Measurements from ENCODE around the gene CCDC110.

Gene CCDC110

DNA sequence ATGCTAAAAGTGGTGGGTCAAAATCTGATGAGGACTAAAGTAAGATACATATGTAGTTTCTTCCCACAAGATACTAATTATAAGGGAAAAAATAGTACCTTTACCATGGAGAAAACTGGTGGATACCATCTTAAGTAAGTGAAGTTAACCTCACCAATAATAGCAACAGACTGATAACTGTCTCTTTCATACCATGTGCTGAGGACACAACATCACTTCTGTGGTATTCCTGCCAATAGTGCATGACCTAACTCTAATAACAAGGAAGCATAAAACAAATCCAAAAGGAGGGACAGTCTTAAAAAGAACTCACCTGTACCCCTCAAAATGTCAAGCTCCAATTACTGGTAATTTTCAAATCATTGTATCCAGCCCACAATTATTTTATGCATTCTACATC lies 54.6 kb downstream of the CCDC110 start:
- no peak for DNase-seq
- H3K36me3 Mint-ChIP-seq (ENCODE audit: low read depth) = peaks cover 83% of the 10 kb centered on the region
- H3K4me3 Mint-ChIP-seq = no peak overlapping the region
- H3K27me3 Mint-ChIP-seq = no peaks in the 10 kb centered on the region
- no peak overlapping the region for H3K27ac Mint-ChIP-seq
- H3K4me1 Mint-ChIP-seq (ENCODE audit: low read depth) = peaks cover 15% of the 10 kb centered on the region
- no peaks in the 10 kb centered on the region for H3K9me3 Mint-ChIP-seq

DNA sequence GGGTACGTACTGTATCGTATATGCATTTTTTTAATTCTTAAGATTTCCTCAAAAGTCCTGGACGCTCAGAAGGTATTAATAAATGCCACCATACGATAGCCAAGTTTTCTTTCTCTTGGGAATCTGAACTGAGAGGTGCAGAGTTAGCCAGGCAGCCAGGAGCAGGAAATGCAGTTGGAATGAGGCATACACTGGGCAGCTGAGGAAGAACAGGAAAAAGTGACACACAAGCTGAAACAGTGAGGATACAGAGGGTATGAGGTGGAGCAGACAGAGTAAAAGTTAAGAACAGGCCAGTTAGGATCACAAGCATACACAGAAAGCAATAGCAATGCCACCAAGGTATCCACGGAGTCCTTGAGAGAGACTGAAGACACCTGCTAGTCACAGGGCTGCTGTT lies 59.1 kb downstream of the CCDC110 start:
- Mint-ChIP-seq H3K36me3 (ENCODE audit: low read depth) (peaks cover 74% of the 10 kb centered on the region), H3K27ac (no peak overlapping the region)
- DNase-seq = no peak

DNA sequence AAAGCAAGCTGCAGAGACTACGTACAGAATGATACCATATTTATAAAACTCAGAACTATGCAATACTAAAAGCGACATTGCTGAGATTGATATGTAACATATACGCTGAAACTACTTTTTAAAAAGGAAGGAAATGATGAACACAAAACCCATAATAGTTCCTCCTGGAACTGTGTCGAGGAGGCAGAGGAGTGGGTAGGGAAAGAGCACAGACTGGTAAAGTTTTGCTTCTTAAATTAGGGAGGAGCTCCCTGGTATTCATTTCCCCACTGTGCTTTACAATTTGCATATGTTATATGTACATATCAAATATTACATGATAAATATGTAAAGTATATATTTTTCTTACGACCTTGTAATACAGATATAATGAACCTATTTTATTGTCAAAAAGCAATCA lies 59.7 kb downstream of the CCDC110 start:
- Mint-ChIP-seq H3K27me3 (no peaks in the 10 kb centered on the region), H3K9me3 (no peaks in the 10 kb centered on the region), H3K36me3 (ENCODE audit: low read depth) (peaks cover 68% of the 10 kb centered on the region), H3K4me3 (no peak overlapping the region), H3K27ac (no peak overlapping the region), H3K4me1 (ENCODE audit: low read depth) (no peaks in the 10 kb centered on the region)
- no peak for DNase-seq

More for the DNA sequence above, 59.1 kb downstream of the CCDC110 start:
- H3K4me1 Mint-ChIP-seq (ENCODE audit: low read depth) = no peaks in the 10 kb centered on the region
- H3K4me3 Mint-ChIP-seq = no peak overlapping the region
- no peaks in the 10 kb centered on the region for H3K9me3 Mint-ChIP-seq
- H3K27me3 Mint-ChIP-seq = no peaks in the 10 kb centered on the region

DNA sequence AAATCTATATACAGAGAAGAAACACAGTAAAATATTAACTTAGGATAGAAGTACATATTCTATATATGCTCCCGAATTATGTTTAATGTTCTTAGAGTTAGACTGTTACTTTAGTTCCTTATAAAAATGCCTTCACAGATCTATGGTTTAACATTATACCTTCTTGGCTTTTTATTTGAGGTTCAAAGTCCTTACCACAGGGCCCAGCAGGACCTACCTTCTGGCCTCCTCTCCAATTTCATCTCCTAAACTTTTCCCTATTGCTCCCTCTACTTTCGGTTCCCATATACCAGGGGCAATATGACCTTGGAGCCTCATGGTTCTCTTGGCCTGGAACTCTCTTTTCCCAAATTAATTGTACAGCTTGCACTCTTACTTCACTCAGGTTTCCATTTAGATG lies 63.1 kb downstream of the CCDC110 start:
- H3K4me3 Mint-ChIP-seq = no peak overlapping the region
- peaks cover 11% of the 10 kb centered on the region for H3K4me1 Mint-ChIP-seq (ENCODE audit: low read depth)
- no peak for DNase-seq
- no peaks in the 10 kb centered on the region for H3K27me3 Mint-ChIP-seq
- no peak overlapping the region for H3K27ac Mint-ChIP-seq
- no peaks in the 10 kb centered on the region for H3K9me3 Mint-ChIP-seq
- peaks cover 72% of the 10 kb centered on the region for H3K36me3 Mint-ChIP-seq (ENCODE audit: low read depth)

DNA sequence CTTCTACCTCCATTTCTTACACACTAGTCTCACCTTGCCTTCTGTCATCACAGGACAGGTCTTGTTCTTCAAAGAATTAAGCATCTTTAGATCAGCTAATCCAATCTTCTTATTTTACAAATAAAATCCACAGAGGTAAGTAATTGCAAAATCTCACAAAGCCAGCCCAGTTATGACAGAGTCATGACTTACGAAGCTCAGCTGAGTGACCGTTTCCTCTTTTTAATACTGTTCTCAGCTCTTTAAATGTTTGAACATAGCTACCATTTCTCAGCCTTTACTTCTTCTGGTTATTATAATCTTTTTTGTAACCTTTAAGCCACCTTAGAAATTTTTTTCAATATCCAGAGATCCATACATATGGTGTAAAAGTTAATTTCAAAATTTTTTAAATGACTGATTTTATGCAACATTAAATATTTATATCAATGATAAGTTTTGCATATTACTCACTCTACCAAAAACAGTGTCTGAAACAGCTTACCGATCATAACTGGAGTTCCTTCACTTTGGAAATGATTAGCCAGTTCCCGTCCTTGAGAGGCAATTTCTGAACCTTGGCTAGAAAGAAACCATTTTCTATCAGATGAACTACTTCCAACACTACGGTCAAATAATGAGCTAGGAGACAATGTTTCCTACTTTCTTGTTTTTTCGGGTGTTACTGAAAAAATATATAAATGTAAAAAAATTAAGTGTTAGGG lies 66.1 kb downstream of the CCDC110 start:
- H3K4me3 Mint-ChIP-seq = no peak overlapping the region
- peaks cover 11% of the 10 kb centered on the region for H3K4me1 Mint-ChIP-seq (ENCODE audit: low read depth)
- no peaks in the 10 kb centered on the region for H3K27me3 Mint-ChIP-seq
- no peaks in the 10 kb centered on the region for H3K9me3 Mint-ChIP-seq
- no peak for DNase-seq
- H3K27ac Mint-ChIP-seq = peak overlapping the region; percentile 76
- H3K36me3 Mint-ChIP-seq (ENCODE audit: low read depth) = peaks cover 78% of the 10 kb centered on the region

DNA sequence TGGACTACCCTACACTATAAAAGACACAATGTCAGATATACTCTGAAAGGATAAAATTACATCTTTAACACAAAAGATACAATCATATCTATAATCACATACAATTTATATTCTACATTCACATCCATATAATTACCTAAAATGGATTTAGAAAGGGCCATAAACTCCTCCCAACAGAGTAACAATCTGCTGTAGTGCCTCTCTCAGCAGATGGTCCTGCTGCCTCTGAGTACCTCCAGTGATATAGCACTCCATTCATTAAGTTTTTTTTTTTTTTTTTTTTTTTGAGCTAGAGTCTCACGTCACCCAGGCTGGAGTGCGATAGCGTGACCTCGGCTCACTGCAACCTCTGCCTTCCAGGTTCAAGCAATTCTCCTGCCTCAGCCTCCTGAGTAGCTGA lies 67.5 kb downstream of the CCDC110 start:
- Mint-ChIP-seq H3K9me3 (no peaks in the 10 kb centered on the region), H3K36me3 (ENCODE audit: low read depth) (peaks cover 85% of the 10 kb centered on the region), H3K4me3 (no peak overlapping the region), H3K4me1 (ENCODE audit: low read depth) (peaks cover 22% of the 10 kb centered on the region), H3K27ac (no peak overlapping the region), H3K27me3 (no peaks in the 10 kb centered on the region)
- no peak for DNase-seq

DNA sequence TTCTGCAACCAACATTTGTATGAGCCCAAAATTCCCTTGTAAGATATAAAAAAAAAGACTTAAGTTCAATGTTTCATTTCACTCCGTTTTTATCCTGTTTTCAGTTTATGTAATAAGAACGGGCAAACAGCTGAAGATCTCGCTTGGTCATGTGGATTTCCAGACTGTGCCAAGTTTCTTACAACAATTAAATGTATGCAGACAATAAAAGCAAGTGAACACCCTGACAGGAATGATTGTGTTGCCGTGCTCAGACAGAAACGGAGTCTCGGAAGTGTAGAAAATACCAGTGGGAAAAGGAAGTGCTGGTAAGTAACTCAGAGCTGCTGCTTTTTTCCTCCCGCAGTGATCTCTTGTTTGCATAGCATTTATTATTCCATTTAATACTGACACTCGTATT lies 72.1 kb downstream of the CCDC110 start:
- Mint-ChIP-seq H3K4me1 (ENCODE audit: low read depth) (peaks cover 43% of the 10 kb centered on the region), H3K36me3 (ENCODE audit: low read depth) (peaks cover 68% of the 10 kb centered on the region), H3K9me3 (no peaks in the 10 kb centered on the region), H3K27me3 (no peaks in the 10 kb centered on the region), H3K27ac (no peak overlapping the region), H3K4me3 (no peak overlapping the region)
- no peak for DNase-seq

DNA sequence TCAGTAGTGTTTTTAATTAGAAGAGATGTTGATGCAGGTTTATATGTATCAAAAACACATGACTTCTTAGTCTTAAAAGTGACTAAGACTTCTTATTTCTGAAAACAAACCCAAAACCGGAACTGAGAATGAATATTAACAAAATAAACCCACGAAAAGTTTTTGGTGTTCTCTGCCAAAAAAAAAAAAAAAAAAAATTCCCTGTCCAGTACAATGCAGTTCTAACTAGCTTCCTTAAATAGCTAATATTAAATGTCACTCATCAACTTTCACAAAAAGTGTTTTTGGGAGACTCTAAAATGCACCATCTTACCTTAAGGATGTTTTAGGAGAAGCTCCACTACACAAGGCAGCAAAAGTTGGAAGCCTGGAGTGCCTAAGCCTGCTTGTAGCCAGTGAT lies 72.9 kb downstream of the CCDC110 start:
- no peaks in the 10 kb centered on the region for H3K27me3 Mint-ChIP-seq
- peaks cover 64% of the 10 kb centered on the region for H3K36me3 Mint-ChIP-seq (ENCODE audit: low read depth)
- H3K9me3 Mint-ChIP-seq = no peaks in the 10 kb centered on the region
- DNase-seq = no peak
- H3K27ac Mint-ChIP-seq = no peak overlapping the region
- no peak overlapping the region for H3K4me3 Mint-ChIP-seq
- H3K4me1 Mint-ChIP-seq (ENCODE audit: low read depth) = peaks cover 52% of the 10 kb centered on the region

DNA sequence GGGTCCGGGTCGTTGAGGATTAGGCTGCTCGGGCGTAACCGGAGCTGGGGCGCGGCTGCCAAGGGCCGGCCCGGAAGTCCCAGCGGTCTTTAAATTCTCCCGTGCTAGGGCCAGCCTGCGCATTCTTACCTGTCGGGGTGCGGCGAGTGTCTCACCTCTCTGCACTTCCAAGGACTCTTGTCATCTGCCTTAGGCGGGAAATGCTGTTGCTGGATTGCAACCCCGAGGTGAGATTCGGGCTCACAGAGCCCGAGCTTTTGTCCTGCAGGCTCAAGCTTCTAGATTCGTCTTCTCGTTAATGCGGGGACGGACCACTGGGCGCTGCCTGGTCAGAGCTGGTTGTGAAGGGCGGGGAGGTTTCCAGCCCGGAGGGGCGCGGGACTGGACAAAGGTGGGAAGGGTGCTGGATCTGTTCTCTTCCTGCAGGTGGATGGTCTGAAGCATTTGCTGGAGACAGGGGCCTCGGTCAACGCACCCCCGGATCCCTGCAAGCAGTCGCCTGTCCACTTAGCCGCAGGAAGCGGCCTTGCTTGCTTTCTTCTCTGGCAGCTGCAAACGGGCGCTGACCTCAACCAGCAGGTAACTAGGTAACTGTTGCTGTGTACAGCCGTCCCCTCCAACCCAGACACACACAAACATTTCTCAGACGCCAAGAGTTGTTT lies 74.7 kb downstream of the CCDC110 start, which contains the start of gene ANKRD37:
Gene ANKRD37, plus strand, starts transcription at position 118 of the 662 bp plus-strand sequence. Its CDS starts 83 bp downstream, at position 201.
- no peaks in the 10 kb centered on the region for H3K9me3 Mint-ChIP-seq
- peaks cover 50% of the 10 kb centered on the region for H3K36me3 Mint-ChIP-seq (ENCODE audit: low read depth)
- no peaks in the 10 kb centered on the region for H3K27me3 Mint-ChIP-seq
- H3K4me3 Mint-ChIP-seq = peak within 1 kb of the TSS; percentile 87
- peak within 1 kb of the TSS; percentile 97 for H3K27ac Mint-ChIP-seq
- DNase-seq = no peak
- H3K4me1 Mint-ChIP-seq (ENCODE audit: low read depth) = peaks cover 54% of the 10 kb centered on the region

DNA sequence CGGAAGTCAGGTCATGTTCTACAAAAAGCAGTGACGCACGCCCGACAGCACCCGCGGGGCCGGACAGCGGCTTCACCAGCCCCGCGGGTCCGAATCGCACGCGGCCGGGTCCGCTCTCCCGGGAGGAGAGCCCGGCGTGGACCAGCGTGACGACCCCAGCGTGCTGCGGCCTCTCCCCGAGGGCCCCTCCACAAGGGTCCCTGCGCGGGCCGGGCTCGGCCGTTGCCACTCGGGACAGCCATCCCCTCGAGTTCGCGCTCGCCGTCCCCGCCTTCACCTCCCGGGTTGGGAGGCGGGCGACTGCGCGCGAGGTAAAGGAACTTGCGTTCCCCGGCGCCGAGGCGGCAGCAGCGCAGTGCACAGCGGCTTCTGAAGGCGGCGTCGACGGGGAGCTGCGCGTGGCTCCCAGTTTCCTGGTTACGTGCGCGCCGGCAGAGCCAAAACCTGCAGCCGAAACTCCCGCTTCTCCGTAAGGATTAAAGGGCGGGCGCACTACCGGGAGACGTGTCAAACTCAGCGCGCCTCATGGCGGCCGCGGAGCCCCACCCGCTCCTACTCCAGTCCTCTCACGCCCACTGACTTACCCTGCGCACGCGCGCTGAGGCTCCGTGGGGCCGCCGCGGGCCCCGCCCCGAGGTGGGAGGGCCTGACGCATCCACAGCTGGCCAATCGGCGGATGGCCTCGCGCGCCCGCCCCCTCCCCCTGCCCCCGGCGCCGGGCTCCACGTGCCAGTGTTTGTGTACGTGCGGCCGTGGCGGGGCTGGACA lies 75.4 kb downstream of the CCDC110 start:
- peaks cover 54% of the 10 kb centered on the region for H3K4me1 Mint-ChIP-seq (ENCODE audit: low read depth)
- no peaks in the 10 kb centered on the region for H3K9me3 Mint-ChIP-seq
- DNase-seq = peak; percentile 99
- H3K4me3 Mint-ChIP-seq = peak overlapping the region; percentile 87
- no peaks in the 10 kb centered on the region for H3K27me3 Mint-ChIP-seq
- H3K36me3 Mint-ChIP-seq (ENCODE audit: low read depth) = peaks cover 43% of the 10 kb centered on the region
- H3K27ac Mint-ChIP-seq = peak overlapping the region; percentile 97

DNA sequence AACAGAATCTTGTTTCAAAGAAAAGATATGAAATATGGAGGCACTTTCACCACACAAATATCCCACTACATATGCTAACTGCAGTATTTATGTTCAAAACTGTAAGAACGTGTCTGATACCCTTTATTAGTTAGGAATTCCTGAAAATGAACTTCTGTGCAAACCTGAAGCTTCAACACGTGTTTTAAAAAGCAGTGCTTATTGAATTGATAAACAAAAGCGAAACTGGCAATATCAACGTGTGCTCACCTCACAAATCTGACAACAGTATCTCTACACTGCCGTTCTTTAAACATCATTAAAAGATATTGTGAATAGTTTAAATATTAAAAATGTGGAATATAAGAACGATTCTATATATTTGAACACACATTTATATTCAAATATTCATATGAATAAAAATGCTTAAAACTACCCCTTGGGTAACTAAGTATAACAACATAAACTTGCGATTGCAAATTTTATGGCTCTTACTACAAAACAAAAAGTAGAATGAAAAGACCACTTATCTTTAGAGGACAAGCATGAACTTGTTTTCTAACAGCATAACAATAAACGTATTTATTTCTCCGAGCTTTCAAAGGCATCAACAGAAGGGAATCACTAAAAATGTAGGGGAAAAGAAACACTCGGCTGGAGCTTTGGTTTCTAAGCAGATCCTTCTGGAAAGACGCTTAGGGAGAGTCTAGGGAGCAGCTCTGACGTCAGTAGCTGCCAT lies 76.1 kb downstream of the CCDC110 start, which contains the start of gene LRP2BP:
Gene LRP2BP, minus strand, starts transcription at position 687 of the 718 bp plus-strand sequence. CDS start 17,738 bp downstream, outside the sequence.
- Mint-ChIP-seq H3K4me1 (ENCODE audit: low read depth) (peaks cover 54% of the 10 kb centered on the region), H3K36me3 (ENCODE audit: low read depth) (peaks cover 35% of the 10 kb centered on the region), H3K9me3 (no peaks in the 10 kb centered on the region), H3K4me3 (peak within 1 kb of the TSS; percentile 87), H3K27me3 (no peaks in the 10 kb centered on the region), H3K27ac (peak within 1 kb of the TSS; percentile 97)
- no peak for DNase-seq
